Measurements from ENCODE around the gene COPS9.

The COPS9 gene

DNA sequence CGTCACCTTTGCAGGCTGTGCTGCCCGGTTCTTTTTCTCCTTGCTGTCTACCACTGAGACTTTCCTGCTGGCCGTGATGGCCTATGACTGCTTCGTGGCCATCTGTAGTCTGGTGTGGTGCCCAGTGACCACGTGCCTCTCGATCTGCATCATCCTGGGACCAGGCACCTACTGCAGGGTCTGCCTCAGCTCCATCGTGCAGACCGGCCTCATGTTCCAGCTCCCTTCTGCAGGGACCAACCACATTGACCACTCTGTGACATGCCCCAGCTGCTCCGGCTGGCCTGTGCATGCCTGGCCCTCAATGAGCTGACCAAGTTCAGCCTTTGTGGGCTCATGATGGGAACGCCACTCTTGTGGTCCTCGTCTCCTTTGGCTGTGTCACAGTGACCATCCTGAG lies 26.7 kb downstream of the COPS9 start:
- DNase-seq (ENCODE audit: low read depth in 3 of 3), result no peak

GRCh38 chr2:240107477-240107796 lies 28.7 kb downstream of the COPS9 start:
- no peak for DNase-seq (ENCODE audit: low read depth in 3 of 3)

GRCh38 chr2:240106765-240107476 lies 29.2 kb downstream of the COPS9 start:
- DNase-seq (ENCODE audit: low read depth in 3 of 3), result no peak

DNA sequence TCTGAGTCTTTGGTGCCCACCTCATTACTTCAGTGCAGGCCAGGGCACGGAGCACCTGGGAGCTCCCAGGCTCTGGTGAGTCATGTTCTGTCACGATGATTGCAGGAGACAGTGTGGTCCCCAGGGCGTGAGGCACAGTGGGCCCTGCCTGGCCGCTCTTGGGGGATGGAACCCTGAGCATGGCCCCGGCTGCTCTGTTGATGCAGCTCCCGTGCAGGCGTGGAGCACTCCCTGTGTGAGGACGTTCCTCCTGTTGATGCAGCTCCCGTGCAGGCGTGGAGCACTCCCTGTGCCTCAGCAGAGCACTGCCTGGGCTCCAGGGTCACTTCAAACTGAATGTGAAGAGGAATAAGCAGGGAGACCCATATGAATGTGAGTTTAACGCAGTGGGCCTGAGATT lies 30.1 kb downstream of the COPS9 start:
- DNase-seq (ENCODE audit: low read depth in 3 of 3), result no peak

- no peak for DNase-seq (ENCODE audit: low read depth in 3 of 3)
These were observed 33.0 kb downstream of the COPS9 start for GRCh38 chr2:240103136-240103535.

GRCh38 chr2:240098349-240098748 lies 37.8 kb downstream of the COPS9 start:
- DNase-seq (ENCODE audit: low read depth in 3 of 3), result no peak

DNA sequence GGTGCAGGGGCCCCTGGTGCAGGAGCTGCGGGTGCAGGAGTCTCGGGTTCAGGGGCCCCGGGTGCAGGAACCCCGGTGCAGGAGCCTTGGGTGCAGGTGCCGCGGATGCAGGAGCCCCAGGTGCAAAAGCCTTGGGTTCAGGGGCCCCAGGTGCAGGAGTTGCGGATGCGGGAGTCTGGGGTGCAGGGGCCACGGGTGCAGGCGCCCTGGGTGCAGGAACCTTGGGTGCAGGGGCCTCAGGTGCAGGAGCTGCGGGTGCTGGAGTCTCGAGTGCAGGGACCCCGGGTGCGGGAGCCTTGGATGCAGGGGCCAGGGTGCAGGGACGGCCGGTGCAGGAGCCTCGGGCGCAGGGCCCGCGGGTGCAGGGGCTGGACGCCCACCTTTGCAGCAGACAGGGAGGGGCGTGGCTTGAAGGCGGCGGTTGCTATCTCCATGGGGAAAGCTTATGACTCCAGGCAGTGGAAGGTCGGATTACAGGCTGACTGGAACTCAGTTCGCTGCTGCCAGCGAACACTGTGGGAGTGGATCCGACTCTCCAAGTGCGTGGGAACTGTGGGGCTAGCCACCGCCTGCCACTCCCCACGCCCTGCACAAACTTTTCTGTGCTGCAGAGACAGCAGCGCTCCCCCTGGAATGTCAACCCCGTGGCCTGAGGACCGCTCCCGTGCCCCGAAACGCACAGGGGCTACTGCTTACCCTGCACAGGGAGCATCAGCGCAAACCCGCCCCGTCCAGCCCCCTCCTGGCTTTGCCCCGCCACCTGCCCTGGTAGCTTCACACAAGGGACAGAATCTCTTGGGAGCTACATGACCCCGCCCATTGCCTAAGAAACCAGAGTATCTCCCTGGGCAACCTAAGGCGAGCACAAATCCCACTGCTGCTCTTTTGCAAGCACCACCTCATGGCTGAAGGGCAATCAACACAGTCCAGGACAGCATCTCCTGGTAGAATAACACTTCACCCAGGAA lies 40.3 kb downstream of the COPS9 start:
- no peak for DNase-seq (ENCODE audit: low read depth in 3 of 3)

GRCh38 chr2:240089306-240089705 lies 46.8 kb downstream of the COPS9 start:
- DNase-seq (ENCODE audit: low read depth in 3 of 3), result no peak

DNA sequence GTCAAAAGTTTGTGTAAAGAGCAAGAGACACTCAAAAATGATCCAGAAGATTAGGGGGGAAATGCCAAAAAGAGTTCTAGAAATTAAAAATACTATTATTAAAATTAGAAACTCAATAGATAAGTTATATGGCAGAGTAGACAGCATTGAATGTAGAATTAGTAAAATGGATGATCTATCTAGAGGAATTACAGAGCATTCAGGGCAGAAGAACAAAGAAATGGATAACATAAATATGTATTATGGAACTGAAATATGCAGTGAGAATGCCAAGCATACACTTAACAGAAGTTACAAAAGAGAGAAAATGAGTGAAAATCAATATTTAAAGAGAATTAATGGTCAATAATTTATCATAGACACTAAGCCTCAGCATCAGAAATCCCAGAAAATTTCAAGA lies 49.5 kb downstream of the COPS9 start:
- no peak for DNase-seq (ENCODE audit: low read depth in 3 of 3)

All from stimulated activated CD4-positive, alpha-beta T cell treated with anti-CD3 and anti-CD28 coated beads, TNF-alpha, amount 100 ng/mL, for 48 hours (primary cell).